Measurements from ENCODE around the gene IGSF9B.

Gene IGSF9B

DNA sequence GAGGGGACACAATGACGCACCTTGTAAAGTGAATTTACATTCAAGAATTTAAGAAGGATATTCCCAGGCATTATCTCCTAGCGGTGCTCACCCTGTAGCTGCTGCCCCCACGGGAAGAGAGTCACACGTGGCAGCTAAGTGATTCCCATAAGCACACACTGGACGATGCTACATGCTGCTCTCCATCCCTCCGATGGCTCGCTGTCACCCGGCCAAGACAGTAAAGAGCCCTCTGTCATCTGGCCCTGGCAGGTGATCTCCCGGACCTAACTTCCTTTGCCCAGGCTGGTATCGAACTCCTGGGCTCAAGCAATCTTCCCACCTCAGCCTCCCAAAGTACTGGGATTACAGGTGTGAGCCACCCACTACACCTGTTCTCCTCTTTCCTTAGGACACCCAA lies 39.9 kb upstream of the IGSF9B start:
- no peak overlapping the region for H3K27ac ChIP-seq (ENCODE audit: low read length)
- no peaks in the 10 kb centered on the region for H3K36me3 ChIP-seq (ENCODE audit: control insufficient read depth in 1 of 2, insufficient read depth in 2 of 2, low read length in 2 of 2)
- no peaks in the 10 kb centered on the region for H3K27me3 ChIP-seq (ENCODE audit: low read depth, low read length)
- no peak overlapping the region for H3K4me3 ChIP-seq (ENCODE audit: low read depth in 1 of 2, low read length in 2 of 2)
- H3K9me3 ChIP-seq (ENCODE audit: control insufficient read depth in 1 of 2, low read length in 2 of 2), result no peaks in the 10 kb centered on the region
- peaks cover 0 to 4% of the 10 kb centered on the region in 2 donors for H3K4me1 ChIP-seq (ENCODE audit: control insufficient read depth in 1 of 2, insufficient read depth in 2 of 2, low read length in 2 of 2)

DNA sequence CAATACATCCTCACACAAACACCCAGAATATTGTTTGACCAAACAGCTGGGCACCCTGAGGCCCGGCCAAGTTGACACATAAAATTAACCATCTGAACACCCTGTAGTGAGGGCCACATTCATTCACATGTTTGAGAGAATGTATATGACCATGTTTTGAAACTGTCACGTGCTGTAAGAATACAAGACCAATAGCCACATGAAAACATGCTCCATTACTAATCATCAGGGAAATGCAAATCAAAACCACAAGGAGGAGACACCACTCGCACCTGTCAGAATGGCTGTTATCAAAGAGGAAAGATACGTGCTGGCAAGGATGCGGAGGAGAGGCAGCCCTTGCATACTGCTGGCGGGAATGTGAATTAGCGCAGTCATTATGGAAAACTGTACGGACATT lies 38.3 kb upstream of the IGSF9B start:
- no peak overlapping the region for H3K27ac ChIP-seq (ENCODE audit: low read length)
- no peak overlapping the region for H3K4me3 ChIP-seq (ENCODE audit: low read depth in 1 of 2, low read length in 2 of 2)
- H3K4me1 ChIP-seq (ENCODE audit: control insufficient read depth in 1 of 2, insufficient read depth in 2 of 2, low read length in 2 of 2), result peaks cover 0 to 4% of the 10 kb centered on the region in 2 donors
- no peaks in the 10 kb centered on the region for H3K36me3 ChIP-seq (ENCODE audit: control insufficient read depth in 1 of 2, insufficient read depth in 2 of 2, low read length in 2 of 2)
- no peaks in the 10 kb centered on the region for H3K9me3 ChIP-seq (ENCODE audit: control insufficient read depth in 1 of 2, low read length in 2 of 2)
- no peaks in the 10 kb centered on the region for H3K27me3 ChIP-seq (ENCODE audit: low read depth, low read length)

DNA sequence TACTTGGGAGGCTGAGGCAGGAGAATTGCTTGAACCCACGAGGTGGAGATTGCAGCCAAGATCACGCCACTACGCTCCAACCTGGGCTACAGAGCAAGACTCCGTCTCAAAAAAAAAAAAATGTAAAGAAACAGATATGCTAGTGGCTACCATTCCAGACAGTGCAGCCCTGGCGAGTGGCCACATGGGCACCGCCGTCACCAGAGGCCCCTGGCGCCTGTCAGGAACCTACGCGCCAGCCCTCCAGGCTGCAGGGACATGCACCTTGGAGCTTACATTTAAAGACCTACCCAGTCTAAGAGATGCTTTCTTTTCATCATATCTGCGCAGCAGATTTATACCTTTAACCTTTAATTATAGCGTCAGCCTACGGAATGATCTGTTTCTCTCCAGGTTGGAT lies 37.2 kb upstream of the IGSF9B start:
- Histone ChIP-seq H3K27ac (ENCODE audit: low read length) (no peak overlapping the region), H3K36me3 (ENCODE audit: control insufficient read depth in 1 of 2, insufficient read depth in 2 of 2, low read length in 2 of 2) (no peaks in the 10 kb centered on the region), H3K4me3 (ENCODE audit: low read depth in 1 of 2, low read length in 2 of 2) (no peak overlapping the region), H3K27me3 (ENCODE audit: low read depth, low read length) (no peaks in the 10 kb centered on the region), H3K4me1 (ENCODE audit: control insufficient read depth in 1 of 2, insufficient read depth in 2 of 2, low read length in 2 of 2) (peaks cover 0 to 4% of the 10 kb centered on the region in 2 donors), H3K9me3 (ENCODE audit: control insufficient read depth in 1 of 2, low read length in 2 of 2) (no peaks in the 10 kb centered on the region)

DNA sequence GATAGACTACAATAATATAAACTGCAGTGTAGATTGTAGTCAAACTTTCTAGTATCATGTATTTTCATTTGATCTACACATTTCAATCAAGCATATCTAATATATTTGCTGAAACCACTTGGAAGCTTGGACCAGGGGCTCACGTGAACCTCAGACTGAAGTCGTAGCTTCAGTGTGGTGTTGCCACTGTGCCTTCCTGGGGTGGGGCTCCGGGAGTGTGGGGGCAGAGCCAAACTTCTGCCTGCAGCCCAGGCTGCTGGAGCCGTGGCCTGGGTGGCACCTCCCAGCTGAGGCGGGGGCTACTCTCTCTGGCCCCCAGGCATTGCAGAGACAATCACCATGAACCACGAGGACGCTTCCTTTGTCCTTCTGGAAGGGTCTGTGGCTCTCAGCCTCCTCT lies 36.3 kb upstream of the IGSF9B start:
- Histone ChIP-seq H3K9me3 (ENCODE audit: control insufficient read depth in 1 of 2, low read length in 2 of 2) (no peaks in the 10 kb centered on the region), H3K27ac (ENCODE audit: low read length) (no peak overlapping the region), H3K36me3 (ENCODE audit: control insufficient read depth in 1 of 2, insufficient read depth in 2 of 2, low read length in 2 of 2) (no peaks in the 10 kb centered on the region), H3K4me3 (ENCODE audit: low read depth in 1 of 2, low read length in 2 of 2) (no peak overlapping the region), H3K4me1 (ENCODE audit: control insufficient read depth in 1 of 2, insufficient read depth in 2 of 2, low read length in 2 of 2) (peaks cover 0 to 4% of the 10 kb centered on the region in 2 donors), H3K27me3 (ENCODE audit: low read depth, low read length) (no peaks in the 10 kb centered on the region)

DNA sequence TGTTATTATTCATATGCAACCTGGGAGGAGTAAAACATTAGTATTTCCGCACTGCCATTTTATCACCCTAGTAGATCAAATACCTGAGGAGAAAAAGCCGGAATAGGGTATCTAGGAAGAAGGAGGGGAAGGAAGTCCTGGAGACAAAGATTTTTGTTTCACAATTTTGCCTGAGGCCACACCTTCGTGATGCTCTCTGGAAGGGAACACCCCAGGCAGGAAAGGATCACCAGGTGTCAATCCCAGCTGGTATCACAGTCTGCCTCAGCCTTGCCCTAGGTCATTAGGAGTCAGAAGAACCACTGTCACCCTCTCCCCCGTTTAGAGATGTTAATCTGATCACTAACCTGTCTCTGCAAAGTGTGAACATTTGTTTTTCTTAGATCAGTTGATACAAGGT lies 35.4 kb upstream of the IGSF9B start:
- H3K9me3 ChIP-seq (ENCODE audit: control insufficient read depth in 1 of 2, low read length in 2 of 2), result no peaks in the 10 kb centered on the region

DNA sequence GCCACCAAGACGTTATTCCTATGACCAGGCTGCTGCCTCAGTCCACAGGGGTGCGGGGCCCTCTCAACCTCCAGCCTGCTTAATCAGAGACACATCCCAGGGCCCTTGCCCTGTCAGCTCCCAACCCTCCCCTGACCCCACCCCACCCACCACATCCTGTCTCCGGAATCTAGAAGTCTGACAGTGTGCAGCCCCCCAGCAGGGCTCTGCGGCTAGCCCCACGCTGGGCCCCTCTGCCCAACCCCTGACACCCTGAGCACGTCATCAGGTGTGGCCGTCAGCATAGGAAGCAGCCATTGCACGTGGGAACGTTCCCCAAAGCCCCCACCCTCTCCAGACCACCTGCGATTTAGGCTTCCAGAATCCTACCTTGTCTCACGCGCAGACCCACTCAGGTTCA lies 34.3 kb upstream of the IGSF9B start:
- Histone ChIP-seq H3K9me3 (ENCODE audit: control insufficient read depth in 1 of 2, low read length in 2 of 2) (no peaks in the 10 kb centered on the region), H3K27ac (ENCODE audit: low read length) (no peak overlapping the region), H3K4me3 (ENCODE audit: low read depth in 1 of 2, low read length in 2 of 2) (no peak overlapping the region), H3K36me3 (ENCODE audit: control insufficient read depth in 1 of 2, insufficient read depth in 2 of 2, low read length in 2 of 2) (no peaks in the 10 kb centered on the region), H3K27me3 (ENCODE audit: low read depth, low read length) (no peaks in the 10 kb centered on the region), H3K4me1 (ENCODE audit: control insufficient read depth in 1 of 2, insufficient read depth in 2 of 2, low read length in 2 of 2) (no peaks in the 10 kb centered on the region)

More for the DNA sequence above, 35.4 kb upstream of the IGSF9B start:
- Histone ChIP-seq H3K36me3 (ENCODE audit: control insufficient read depth in 1 of 2, insufficient read depth in 2 of 2, low read length in 2 of 2) (no peaks in the 10 kb centered on the region), H3K27ac (ENCODE audit: low read length) (no peak overlapping the region), H3K4me1 (ENCODE audit: control insufficient read depth in 1 of 2, insufficient read depth in 2 of 2, low read length in 2 of 2) (peaks cover 0 to 1% of the 10 kb centered on the region in 2 donors), H3K27me3 (ENCODE audit: low read depth, low read length) (no peaks in the 10 kb centered on the region), H3K4me3 (ENCODE audit: low read depth in 1 of 2, low read length in 2 of 2) (no peak overlapping the region)

DNA sequence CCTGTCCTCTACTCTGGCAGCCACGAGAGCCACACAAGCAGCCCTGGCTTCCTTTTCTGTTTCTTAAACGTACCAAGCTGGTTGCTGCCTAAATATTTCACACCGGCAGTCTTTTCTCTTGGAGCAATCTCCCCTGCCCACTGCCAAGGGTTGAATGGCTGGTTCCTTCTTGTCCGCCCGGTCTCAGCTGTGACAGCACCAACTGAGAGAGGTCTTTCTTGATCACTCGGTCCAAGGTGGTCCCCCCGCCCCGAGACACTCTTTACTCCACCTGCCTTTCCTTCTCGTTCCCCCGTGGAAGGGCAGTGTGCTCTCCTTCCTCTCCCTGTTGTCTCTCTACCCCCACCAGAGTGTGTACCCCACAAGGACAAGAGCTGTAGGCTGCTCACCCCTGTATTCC lies 33.7 kb upstream of the IGSF9B start:
- H3K4me1 ChIP-seq (ENCODE audit: control insufficient read depth in 1 of 2, insufficient read depth in 2 of 2, low read length in 2 of 2), result no peaks in the 10 kb centered on the region
- H3K9me3 ChIP-seq (ENCODE audit: control insufficient read depth in 1 of 2, low read length in 2 of 2), result no peaks in the 10 kb centered on the region
- H3K27me3 ChIP-seq (ENCODE audit: low read depth, low read length), result no peaks in the 10 kb centered on the region
- H3K36me3 ChIP-seq (ENCODE audit: control insufficient read depth in 1 of 2, insufficient read depth in 2 of 2, low read length in 2 of 2), result no peaks in the 10 kb centered on the region
- H3K27ac ChIP-seq (ENCODE audit: low read length), result no peak overlapping the region
- H3K4me3 ChIP-seq (ENCODE audit: low read depth in 1 of 2, low read length in 2 of 2), result no peak overlapping the region

DNA sequence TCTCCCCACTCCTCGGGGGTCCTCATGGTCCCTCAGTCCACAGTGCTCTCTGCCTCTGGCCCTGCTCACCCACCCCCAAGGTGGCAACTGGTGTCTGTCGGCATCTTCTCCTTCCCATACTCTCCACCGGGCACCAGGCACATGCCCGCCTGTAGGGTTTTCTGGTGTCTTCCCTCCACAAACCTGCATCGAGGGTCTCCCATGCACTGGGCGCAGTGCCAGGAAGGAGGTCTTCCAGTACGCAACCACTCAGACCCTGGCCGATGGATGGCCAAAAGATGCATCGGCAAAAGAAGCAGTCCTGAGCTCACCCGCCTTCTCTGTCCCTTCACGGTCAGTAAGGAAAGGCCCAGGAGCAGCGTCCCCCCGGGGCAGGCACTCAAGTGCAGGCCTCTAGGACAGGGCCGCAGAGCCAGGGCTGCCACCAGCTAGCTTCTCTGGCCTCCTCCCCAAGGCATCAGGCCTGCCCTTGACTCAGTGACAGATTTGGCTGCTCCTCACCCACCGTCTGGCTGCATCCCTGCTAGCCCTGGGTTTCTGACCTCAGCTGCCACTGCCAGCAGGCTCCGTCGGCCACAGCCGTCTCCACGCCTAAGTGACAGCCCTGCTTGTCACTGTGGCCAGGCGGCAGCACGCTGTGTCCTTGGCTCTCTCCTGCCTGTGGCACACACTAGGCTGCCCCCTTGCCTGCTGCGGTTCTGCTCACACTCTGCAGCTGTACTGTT lies 32.1 kb upstream of the IGSF9B start:
- Histone ChIP-seq H3K4me3 (ENCODE audit: low read depth in 1 of 2, low read length in 2 of 2) (no peak overlapping the region), H3K4me1 (ENCODE audit: control insufficient read depth in 1 of 2, insufficient read depth in 2 of 2, low read length in 2 of 2) (no peaks in the 10 kb centered on the region), H3K27me3 (ENCODE audit: low read depth, low read length) (no peaks in the 10 kb centered on the region), H3K36me3 (ENCODE audit: control insufficient read depth in 1 of 2, insufficient read depth in 2 of 2, low read length in 2 of 2) (no peaks in the 10 kb centered on the region), H3K9me3 (ENCODE audit: control insufficient read depth in 1 of 2, low read length in 2 of 2) (no peaks in the 10 kb centered on the region), H3K27ac (ENCODE audit: low read length) (no peak overlapping the region)

DNA sequence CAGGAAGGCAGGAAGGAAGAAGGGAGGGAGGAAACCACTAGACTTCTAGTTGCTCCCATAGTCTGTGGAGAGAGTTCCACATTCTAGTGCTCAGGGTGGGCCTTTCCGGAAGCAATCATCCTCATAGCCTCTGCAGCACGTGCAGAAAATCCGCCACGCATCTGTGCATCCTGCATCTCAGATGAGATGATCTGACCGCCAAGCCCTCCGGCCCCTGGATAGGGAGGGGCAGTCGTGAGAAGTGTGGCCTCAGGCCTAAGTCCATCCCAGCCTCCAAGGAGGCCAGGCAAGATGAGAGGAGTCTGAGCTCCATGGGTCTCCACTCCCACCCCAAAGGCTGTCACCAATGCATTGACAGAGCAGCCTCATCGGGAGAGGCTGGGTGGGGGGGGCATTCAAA lies 30.4 kb upstream of the IGSF9B start:
- H3K4me3 ChIP-seq (ENCODE audit: low read depth in 1 of 2, low read length in 2 of 2), result no peak overlapping the region
- H3K4me1 ChIP-seq (ENCODE audit: control insufficient read depth in 1 of 2, insufficient read depth in 2 of 2, low read length in 2 of 2), result no peaks in the 10 kb centered on the region
- no peaks in the 10 kb centered on the region for H3K36me3 ChIP-seq (ENCODE audit: control insufficient read depth in 1 of 2, insufficient read depth in 2 of 2, low read length in 2 of 2)
- H3K27me3 ChIP-seq (ENCODE audit: low read depth, low read length), result no peaks in the 10 kb centered on the region
- H3K27ac ChIP-seq (ENCODE audit: low read length), result no peak overlapping the region
- no peaks in the 10 kb centered on the region for H3K9me3 ChIP-seq (ENCODE audit: control insufficient read depth in 1 of 2, low read length in 2 of 2)

DNA sequence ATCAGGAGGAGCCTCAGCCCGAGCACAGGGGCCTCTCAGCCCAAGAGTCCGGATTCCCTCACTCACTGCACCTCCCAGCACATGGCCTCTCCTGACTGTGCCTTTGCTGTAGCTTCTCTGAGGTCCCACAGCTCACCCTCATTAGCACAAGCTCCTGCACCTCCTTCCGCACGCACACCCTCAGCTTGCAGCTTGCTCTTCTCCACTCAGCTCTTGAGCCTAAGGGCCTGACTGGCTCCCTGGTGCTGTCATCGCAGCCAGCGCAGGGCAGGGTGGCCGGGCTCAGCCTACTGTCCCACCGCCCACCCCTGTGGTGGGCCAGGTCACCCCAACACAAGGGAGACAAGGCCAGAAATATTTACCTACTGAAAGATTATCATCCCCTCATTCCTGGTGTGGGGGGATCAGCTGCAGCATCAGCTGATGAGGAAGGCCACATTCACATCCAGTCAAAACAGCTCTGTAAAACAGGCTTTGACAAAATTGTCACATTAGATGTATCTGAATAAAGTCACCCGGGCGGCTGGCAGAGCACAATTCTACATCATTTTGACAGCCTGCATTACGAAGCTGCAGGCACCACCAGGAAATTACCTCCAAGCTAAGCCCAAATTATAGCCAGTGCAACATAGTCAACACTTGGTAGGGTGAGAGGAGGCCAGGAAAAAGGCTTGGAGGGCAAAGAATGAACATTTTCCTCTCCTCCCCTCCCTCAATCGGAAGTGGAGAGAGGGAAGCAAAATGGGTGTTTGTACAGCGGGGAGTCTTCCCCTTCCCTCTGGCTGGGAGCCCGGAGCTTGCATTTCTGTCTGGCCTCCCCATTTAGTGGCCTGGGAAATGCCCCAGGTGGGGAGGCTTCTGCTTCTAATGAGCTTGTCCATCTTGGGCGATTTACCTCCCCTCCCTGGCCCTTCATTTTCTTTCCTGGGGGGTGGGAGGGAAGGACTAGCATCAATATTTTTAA lies 29.5 kb upstream of the IGSF9B start:
- no peaks in the 10 kb centered on the region for H3K27me3 ChIP-seq (ENCODE audit: low read depth, low read length)
- no peaks in the 10 kb centered on the region for H3K4me1 ChIP-seq (ENCODE audit: control insufficient read depth in 1 of 2, insufficient read depth in 2 of 2, low read length in 2 of 2)
- H3K36me3 ChIP-seq (ENCODE audit: control insufficient read depth in 1 of 2, insufficient read depth in 2 of 2, low read length in 2 of 2), result no peaks in the 10 kb centered on the region
- no peak overlapping the region for H3K4me3 ChIP-seq (ENCODE audit: low read depth in 1 of 2, low read length in 2 of 2)
- no peaks in the 10 kb centered on the region for H3K9me3 ChIP-seq (ENCODE audit: control insufficient read depth in 1 of 2, low read length in 2 of 2)
- H3K27ac ChIP-seq (ENCODE audit: low read length), result no peak overlapping the region

DNA sequence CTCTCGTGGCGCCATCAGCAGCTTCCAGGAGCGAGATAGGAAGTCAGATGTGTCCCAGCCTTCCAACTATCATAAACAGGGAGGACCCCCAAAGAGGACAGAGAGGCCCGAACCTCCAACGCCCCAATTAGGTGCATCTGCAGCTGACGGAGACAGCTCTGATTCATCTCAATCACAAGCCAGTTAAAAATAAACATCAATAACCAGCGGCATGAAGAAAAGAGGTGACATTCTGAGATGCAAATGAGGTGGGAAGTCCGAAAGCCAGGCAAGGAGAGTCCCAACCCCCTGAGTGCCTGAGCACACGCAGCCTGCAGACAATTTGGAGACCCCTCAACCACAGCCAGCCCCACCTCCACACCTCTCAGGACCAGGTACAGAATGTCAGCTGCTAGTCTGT lies 28.1 kb upstream of the IGSF9B start:
- no peaks in the 10 kb centered on the region for H3K9me3 ChIP-seq (ENCODE audit: control insufficient read depth in 1 of 2, low read length in 2 of 2)
- H3K4me1 ChIP-seq (ENCODE audit: control insufficient read depth in 1 of 2, insufficient read depth in 2 of 2, low read length in 2 of 2), result no peaks in the 10 kb centered on the region
- H3K36me3 ChIP-seq (ENCODE audit: control insufficient read depth in 1 of 2, insufficient read depth in 2 of 2, low read length in 2 of 2), result no peaks in the 10 kb centered on the region
- no peaks in the 10 kb centered on the region for H3K27me3 ChIP-seq (ENCODE audit: low read depth, low read length)
- H3K27ac ChIP-seq (ENCODE audit: low read length), result no peak overlapping the region
- no peak overlapping the region for H3K4me3 ChIP-seq (ENCODE audit: low read depth in 1 of 2, low read length in 2 of 2)
